Panc1 (cell line): ENCODE data around the gene TLL2. TPM values are rescaled to one million over a fixed set of nuclear protein-coding genes. Genes with fewer than 3 reads are reported as not detected.

Experiments used
- ATAC-seq: fragments of 200-7000 bp; cut with Tn5 transposase; 2 replicates; pipeline ENCODE4 v1.9.1; 2020; ENCODE audit warnings: mild to moderate bottlenecking, moderate library complexity
- BruUV-seq: library from RNA; stranded (reverse); fragments of 400-500 nt; replicated peaks from 2 replicates; lab custom pipeline; 2021; lab: Mats Ljungman, UMichigan
- CTCF ChIA-PET: fragments of 300-600 bp; sonication (Branson Sonifier 250); formaldehyde crosslinking; loops from one replicate; lab custom pipeline; 2022; ENCODE audit warnings: antibody characterized with exemption; lab: Charles Lee
- POLR2A ChIA-PET: fragments of 300-600 bp; sonication (Branson Sonifier 250); formaldehyde crosslinking; loops from one replicate; lab custom pipeline; 2022; ENCODE audit warnings: antibody characterized with exemption; lab: Charles Lee
- DNase-seq: peaks from one replicate; pipeline ENCODE4 v3.0.0-alpha.2; 2010; ENCODE audit warnings: low read depth, low spot score
- H3K27ac ChIP-seq: 2 replicates; pipeline ENCODE4 v1.5.1; 2011; ENCODE audit warnings: mild to moderate bottlenecking, low read length, inconsistent platforms
- H3K27me3 ChIP-seq: fragments of 200-500 bp; sonication (Bioruptor generic); 2 replicates; pipeline ENCODE4 v1.6.0; 2014; ENCODE audit warnings: low read length, inconsistent platforms; ENCODE audit not compliant: control insufficient read depth, insufficient read depth
- H3K36me3 ChIP-seq: fragments of 200-500 bp; sonication (Bioruptor generic); 2 replicates; pipeline ENCODE4 v1.5.1; 2014; ENCODE audit warnings: inconsistent platforms, mild to moderate bottlenecking, low read length, moderate library complexity; ENCODE audit not compliant: control insufficient read depth, insufficient read depth
- H3K4me1 ChIP-seq: 2 replicates; pipeline ENCODE4 v1.5.1; 2011; ENCODE audit warnings: inconsistent platforms, mild to moderate bottlenecking, low read length, moderate library complexity; ENCODE audit not compliant: control insufficient read depth, insufficient read depth
- H3K4me3 ChIP-seq, 2 experiments: 2 replicates each; pipeline ENCODE4 v1.5.1; 2011 to 2012; ENCODE audit warnings: low read depth in 2 of 2, low read length in 2 of 2, mild to moderate bottlenecking in 2 of 2, inconsistent platforms in 1 of 2, moderate library complexity in 1 of 2
- H3K9me3 ChIP-seq: fragments of 200-500 bp; sonication (Bioruptor generic); 2 replicates; pipeline ENCODE4 v1.5.1; 2014; ENCODE audit warnings: low read depth, mild to moderate bottlenecking, inconsistent platforms, low read length, moderate library complexity; ENCODE audit not compliant: control insufficient read depth, insufficient read depth
- POLR2AphosphoS5 ChIP-seq: IDR thresholded peaks from 2 replicates; pipeline ENCODE4 v1.6.1; 2012; ENCODE audit warnings: mild to moderate bottlenecking, low read depth, low read length, moderate library complexity
- SIN3A ChIP-seq: IDR thresholded peaks from 2 replicates; pipeline ENCODE4 v1.6.1; 2012; ENCODE audit warnings: low read depth, mild to moderate bottlenecking, low read length, moderate library complexity, borderline replicate concordance; ENCODE audit not compliant: insufficient read depth
- TCF7L2 ChIP-seq: IDR thresholded peaks from 2 replicates; pipeline ENCODE4 v1.6.1; 2011; ENCODE audit warnings: mild to moderate bottlenecking, low read depth, low read length, inconsistent platforms
- in situ Hi-C: cut with HindIII; loops from 2 replicates; pipeline ENCODE4 v1.10.0; 2016; ENCODE audit warnings: low sequenced_read_pairs, low pct_unique_long_range_greater_than_20kb
- intact Hi-C: fragments of 100-400 bp; cut with micrococcal nuclease; formaldehyde crosslinking; loops from one replicate; pipeline ENCODE4 v1.10.0; 2022; ENCODE audit not compliant: unreplicated experiment
- total RNA-seq: library from RNA; stranded (reverse); gene quantifications from one replicate; pipeline ENCODE4 v1.2.1, GENCODE V29; 2021; ENCODE audit not compliant: unreplicated experiment
- TF ChIP-seq, protein P1 (sequence below), 2 experiments: IDR thresholded peaks; 2 replicates each; pipeline ENCODE4 v1.6.1; 2011 to 2012; ENCODE audit warnings: low read depth in 2 of 2, control low read depth in 1 of 2, low read length in 1 of 2, mild to moderate bottlenecking in 1 of 2, moderate library complexity in 1 of 2; ENCODE audit not compliant: insufficient read depth in 1 of 2
- TF ChIP-seq, protein P2 (sequence below): fragments of 450-650 bp; IDR thresholded peaks from 2 replicates; pipeline ENCODE4 v1.5.1; 2017; ENCODE audit warnings: mild to moderate bottlenecking

TLL2 gene
- total RNA-seq, 1 experiment from 2014 or later, result 0.64 TPM

DNA sequence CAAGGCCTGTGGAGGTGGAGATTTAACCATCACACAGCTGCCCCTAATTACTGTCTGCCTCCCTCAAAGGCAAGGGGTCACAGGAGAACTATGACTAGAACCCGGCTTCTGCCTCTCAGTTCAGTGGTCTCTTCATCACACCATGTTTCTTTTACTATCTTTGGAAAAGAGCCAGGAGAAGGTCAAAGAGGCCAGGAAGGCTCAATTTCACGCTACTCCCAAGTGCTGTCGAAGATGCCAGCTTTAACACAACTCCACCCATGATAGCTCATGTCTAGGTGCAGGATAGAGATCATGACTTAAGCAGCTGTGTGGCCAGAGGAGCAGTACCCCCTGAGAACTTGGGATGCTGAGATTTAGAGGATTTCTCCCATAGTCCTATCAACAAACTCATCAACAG, 94.4 kb downstream of the TLL2 start:
- intact Hi-C loops, result no loop called here
- no peak overlapping the region for H3K4me3 ChIP-seq
- TF ChIP-seq POLR2AphosphoS5 (no peak), SIN3A (no peak), TCF7L2 (no peak)
- TF ChIP-seq, protein P1, sequence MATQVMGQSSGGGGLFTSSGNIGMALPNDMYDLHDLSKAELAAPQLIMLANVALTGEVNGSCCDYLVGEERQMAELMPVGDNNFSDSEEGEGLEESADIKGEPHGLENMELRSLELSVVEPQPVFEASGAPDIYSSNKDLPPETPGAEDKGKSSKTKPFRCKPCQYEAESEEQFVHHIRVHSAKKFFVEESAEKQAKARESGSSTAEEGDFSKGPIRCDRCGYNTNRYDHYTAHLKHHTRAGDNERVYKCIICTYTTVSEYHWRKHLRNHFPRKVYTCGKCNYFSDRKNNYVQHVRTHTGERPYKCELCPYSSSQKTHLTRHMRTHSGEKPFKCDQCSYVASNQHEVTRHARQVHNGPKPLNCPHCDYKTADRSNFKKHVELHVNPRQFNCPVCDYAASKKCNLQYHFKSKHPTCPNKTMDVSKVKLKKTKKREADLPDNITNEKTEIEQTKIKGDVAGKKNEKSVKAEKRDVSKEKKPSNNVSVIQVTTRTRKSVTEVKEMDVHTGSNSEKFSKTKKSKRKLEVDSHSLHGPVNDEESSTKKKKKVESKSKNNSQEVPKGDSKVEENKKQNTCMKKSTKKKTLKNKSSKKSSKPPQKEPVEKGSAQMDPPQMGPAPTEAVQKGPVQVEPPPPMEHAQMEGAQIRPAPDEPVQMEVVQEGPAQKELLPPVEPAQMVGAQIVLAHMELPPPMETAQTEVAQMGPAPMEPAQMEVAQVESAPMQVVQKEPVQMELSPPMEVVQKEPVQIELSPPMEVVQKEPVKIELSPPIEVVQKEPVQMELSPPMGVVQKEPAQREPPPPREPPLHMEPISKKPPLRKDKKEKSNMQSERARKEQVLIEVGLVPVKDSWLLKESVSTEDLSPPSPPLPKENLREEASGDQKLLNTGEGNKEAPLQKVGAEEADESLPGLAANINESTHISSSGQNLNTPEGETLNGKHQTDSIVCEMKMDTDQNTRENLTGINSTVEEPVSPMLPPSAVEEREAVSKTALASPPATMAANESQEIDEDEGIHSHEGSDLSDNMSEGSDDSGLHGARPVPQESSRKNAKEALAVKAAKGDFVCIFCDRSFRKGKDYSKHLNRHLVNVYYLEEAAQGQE (IDR thresholded peaks at IDR 0.05; ENCODE audit: insufficient read depth in 1 of 2, low read depth in 2 of 2, low read length in 1 of 2), result no peak
- TF ChIP-seq, protein P2, sequence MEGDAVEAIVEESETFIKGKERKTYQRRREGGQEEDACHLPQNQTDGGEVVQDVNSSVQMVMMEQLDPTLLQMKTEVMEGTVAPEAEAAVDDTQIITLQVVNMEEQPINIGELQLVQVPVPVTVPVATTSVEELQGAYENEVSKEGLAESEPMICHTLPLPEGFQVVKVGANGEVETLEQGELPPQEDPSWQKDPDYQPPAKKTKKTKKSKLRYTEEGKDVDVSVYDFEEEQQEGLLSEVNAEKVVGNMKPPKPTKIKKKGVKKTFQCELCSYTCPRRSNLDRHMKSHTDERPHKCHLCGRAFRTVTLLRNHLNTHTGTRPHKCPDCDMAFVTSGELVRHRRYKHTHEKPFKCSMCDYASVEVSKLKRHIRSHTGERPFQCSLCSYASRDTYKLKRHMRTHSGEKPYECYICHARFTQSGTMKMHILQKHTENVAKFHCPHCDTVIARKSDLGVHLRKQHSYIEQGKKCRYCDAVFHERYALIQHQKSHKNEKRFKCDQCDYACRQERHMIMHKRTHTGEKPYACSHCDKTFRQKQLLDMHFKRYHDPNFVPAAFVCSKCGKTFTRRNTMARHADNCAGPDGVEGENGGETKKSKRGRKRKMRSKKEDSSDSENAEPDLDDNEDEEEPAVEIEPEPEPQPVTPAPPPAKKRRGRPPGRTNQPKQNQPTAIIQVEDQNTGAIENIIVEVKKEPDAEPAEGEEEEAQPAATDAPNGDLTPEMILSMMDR, result no peak
- POLR2A ChIA-PET, result no interaction called here
- CTCF ChIA-PET, result no interaction called here
- no peaks in the 10 kb centered on the region for H3K36me3 ChIP-seq
- no peak overlapping the region for H3K27ac ChIP-seq
- no peak for DNase-seq
- no peaks in the 10 kb centered on the region for H3K4me1 ChIP-seq
- H3K9me3 ChIP-seq, result no peaks in the 10 kb centered on the region
- no TSS peak for BruUV-seq
- ATAC-seq, result no peak
- in situ Hi-C loops, result no loop called here
- peaks cover 6% of the 10 kb centered on the region for H3K27me3 ChIP-seq

DNA sequence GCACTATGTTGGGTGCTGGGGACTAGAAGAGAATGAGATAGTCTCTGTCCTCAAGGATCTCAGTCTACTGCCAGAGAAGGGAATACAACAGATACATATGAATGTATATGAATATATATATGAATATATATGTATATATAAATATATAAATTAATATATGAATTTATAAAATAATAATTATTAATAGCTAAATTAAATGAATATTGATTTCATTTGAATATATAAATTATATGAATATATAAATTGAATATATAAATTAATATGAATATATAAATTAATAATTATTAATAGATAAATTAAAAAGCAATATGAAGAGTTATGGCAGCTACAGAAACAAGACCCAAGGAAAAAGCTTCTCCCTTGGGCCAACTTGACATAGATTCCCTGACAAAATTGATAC, 95.1 kb downstream of the TLL2 start:
- in situ Hi-C loops, result no loop called here
- no peak overlapping the region for H3K27ac ChIP-seq
- H3K4me3 ChIP-seq, result no peak overlapping the region
- no peaks in the 10 kb centered on the region for H3K9me3 ChIP-seq
- ATAC-seq (no peak), DNase-seq (no peak)
- intact Hi-C loops, result no loop called here
- H3K27me3 ChIP-seq, result peaks cover 3% of the 10 kb centered on the region
- BruUV-seq, result no TSS peak
- ChIA-PET POLR2A (no interaction called here), CTCF (no interaction called here)
- no peaks in the 10 kb centered on the region for H3K36me3 ChIP-seq
- no peak for TF ChIP-seq SIN3A
- no peak for TF ChIP-seq TCF7L2
- TF ChIP-seq, protein P1 (IDR thresholded peaks at IDR 0.05; ENCODE audit: insufficient read depth in 1 of 2, low read depth in 2 of 2, low read length in 1 of 2), result no peak
- TF ChIP-seq, protein P2, result no peak
- TF ChIP-seq POLR2AphosphoS5, result no peak
- no peaks in the 10 kb centered on the region for H3K4me1 ChIP-seq
